Pancreas (tissue), 10 donors: ENCODE measurements around the gene RPTOR. TPM values are rescaled to one million over a fixed set of nuclear protein-coding genes. Genes with fewer than 3 reads are reported as not detected.

Experiments
- ATAC-seq, 4 donors: fragments of 200-7000 bp; cut with Tn5 transposase; one replicate each; pipeline versions ENCODE4 v1.8.0 to v1.9.1; 2020; ENCODE audit warnings: mild to moderate bottlenecking in 4 of 4, moderate library complexity in 4 of 4
- DNase-seq, 6 donors: peaks; one replicate each; pipeline ENCODE4 v3.0.0-alpha.2; 2020
- FAIRE-seq: peaks from 2 replicates; lab custom pipeline; 2012; peaks lifted over from hg19 to GRCh38; lab: Jason Lieb, UNC
- H3K27ac ChIP-seq, 4 donors: fragments of 200-600 bp; sonication (generic); 1 replicate in 3 of 4; 2 replicates in 1 of 4; pipeline versions ENCODE4 v1.5.0 to v1.8.0; 2020
- H3K27me3 ChIP-seq, 4 donors: fragments of 200-600 bp; one replicate each; pipeline ENCODE4 v1.8.0; 2021
- H3K36me3 ChIP-seq, 3 donors: fragments of 200-600 bp; sonication (generic) in 1 of 3; one replicate each; pipeline versions ENCODE4 v1.5.0 to v1.8.0; 2020 to 2021
- H3K4me1 ChIP-seq, 3 donors: fragments of 200-600 bp; one replicate each; pipeline ENCODE4 v1.8.0; 2021
- H3K4me3 ChIP-seq, 4 donors: fragments of 200-600 bp; sonication (generic) in 2 of 4; one replicate each; pipeline versions ENCODE4 v1.5.0 to v1.8.0; 2020 to 2021
- H3K9me3 ChIP-seq, 4 donors: fragments of 200-600 bp; one replicate each; pipeline ENCODE4 v1.8.0; 2021
- WGBS, 2 donors: extraction: QIAGEN DNeasy Blood & Tissue Kit; methylation state at CpG; one replicate each; pipeline ENCODE4 v1.1.7; 2013; 5-methylcytosine and 5-hydroxymethylcytosine counted together
- intact Hi-C, 3 donors: fragments of 100-400 bp; cut with DNase I; formaldehyde crosslinking; loops; one replicate each; pipeline versions ENCODE4 v1.11.1 to v1.14.2; 2022
- polyA plus RNA-seq, 2 donors: library from polyadenylated mRNA; stranded (reverse); fragments of 200-250 nt; gene quantifications; one replicate each; pipeline ENCODE4 v1.2.3, GENCODE V29; 2013
- total RNA-seq, 6 donors: library from RNA; stranded (reverse); fragmentation: NEBNext Ultra II Directional in 4 of 6; extraction: Animal tissue kit (Norgen Biotek cat#: 25700) in 4 of 6; gene quantifications; one replicate each; pipeline versions ENCODE4 v1.2.1 to v1.2.4, GENCODE V29; 2021 to 2023
- TF ChIP-seq, protein P1 (sequence below), 4 donors: fragments of 200-600 bp; sonication (generic) in 3 of 4; IDR thresholded peaks; one replicate each; pipeline versions ENCODE4 v1.5.0 to v1.8.0; 2021; ENCODE audit warnings: antibody characterized with exemption in 4 of 4
- donor health status: healthy with polysubstance abuse.
- donor health status: DM: no; HTN: no; CAD: no; lungs with moderate emphysema.
- donor health status: DM: no; HTN: no; CAD: no.
- donor health status: control.
- donor health status: control.
- donor health status: Bipolar disorder and iron deficiency.
- donor health status: DM: yes; HTN: yes; CAD: no.
- donor health status: DM: no; HTN: no; CAD: no.
- donor health status: DM: no; HTN: no; CAD: no.
- donor health status: DM: yes; HTN: yes; CAD: no.

RPTOR gene
- total and polyA plus RNA-seq, 8 donors = 5.0 to 18.9 (median 13.2) TPM

DNA sequence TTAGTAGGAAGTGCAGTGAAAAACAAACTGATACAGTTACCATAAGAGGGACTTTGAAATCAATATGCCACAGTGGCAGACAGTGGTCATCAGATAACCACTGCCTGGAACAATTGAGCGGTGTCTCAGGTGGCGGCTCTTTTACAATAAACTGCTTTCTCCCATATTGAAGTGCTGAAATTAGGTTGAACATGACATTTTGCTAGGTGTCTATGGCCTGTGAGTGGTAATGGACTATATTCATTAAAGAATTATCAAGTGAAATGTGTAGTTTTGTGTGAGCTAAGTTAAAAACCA lies 214.7 kb downstream of the RPTOR start:
- ATAC-seq (no peak), FAIRE-seq (no peak), DNase-seq (no peak)
- Histone ChIP-seq H3K9me3 (no peaks in the 10 kb centered on the region), H3K27ac (no peak overlapping the region), H3K27me3 (no peaks in the 10 kb centered on the region), H3K36me3 (peaks cover 0 to 5% (median 0%) of the 10 kb centered on the region in 3 donors), H3K4me1 (no peaks in the 10 kb centered on the region), H3K4me3 (no peak overlapping the region)
- 93 to 94% methylated on average over 2 of the region's 2 CpGs for WGBS, 2 donors
- intact Hi-C loops = no loop called here
- TF ChIP-seq, protein P1, sequence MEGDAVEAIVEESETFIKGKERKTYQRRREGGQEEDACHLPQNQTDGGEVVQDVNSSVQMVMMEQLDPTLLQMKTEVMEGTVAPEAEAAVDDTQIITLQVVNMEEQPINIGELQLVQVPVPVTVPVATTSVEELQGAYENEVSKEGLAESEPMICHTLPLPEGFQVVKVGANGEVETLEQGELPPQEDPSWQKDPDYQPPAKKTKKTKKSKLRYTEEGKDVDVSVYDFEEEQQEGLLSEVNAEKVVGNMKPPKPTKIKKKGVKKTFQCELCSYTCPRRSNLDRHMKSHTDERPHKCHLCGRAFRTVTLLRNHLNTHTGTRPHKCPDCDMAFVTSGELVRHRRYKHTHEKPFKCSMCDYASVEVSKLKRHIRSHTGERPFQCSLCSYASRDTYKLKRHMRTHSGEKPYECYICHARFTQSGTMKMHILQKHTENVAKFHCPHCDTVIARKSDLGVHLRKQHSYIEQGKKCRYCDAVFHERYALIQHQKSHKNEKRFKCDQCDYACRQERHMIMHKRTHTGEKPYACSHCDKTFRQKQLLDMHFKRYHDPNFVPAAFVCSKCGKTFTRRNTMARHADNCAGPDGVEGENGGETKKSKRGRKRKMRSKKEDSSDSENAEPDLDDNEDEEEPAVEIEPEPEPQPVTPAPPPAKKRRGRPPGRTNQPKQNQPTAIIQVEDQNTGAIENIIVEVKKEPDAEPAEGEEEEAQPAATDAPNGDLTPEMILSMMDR (IDR thresholded peaks at IDR 0.05) = no peak

DNA sequence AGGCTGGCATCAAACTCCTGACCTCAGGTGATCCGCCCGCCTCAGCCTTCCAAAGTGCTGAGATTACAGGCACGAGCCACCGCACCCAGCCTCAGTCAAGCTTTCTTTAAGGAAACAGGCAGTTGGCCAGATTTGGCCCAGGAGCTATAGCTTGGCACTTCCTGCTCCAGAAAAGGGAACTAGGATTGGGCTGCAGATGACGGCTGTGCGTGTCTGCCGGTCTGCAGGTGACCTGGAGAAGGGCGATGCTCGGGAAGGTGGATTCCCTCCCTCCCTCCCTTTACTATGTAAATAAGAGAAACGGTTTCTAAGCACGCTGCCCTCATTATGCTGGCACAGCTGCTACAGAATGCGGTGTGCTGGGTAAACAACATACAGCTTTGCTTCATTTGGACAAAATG lies 215.9 kb downstream of the RPTOR start:
- Histone ChIP-seq H3K36me3 (no peaks in the 10 kb centered on the region), H3K4me1 (no peaks in the 10 kb centered on the region), H3K27me3 (no peaks in the 10 kb centered on the region), H3K9me3 (no peaks in the 10 kb centered on the region), H3K4me3 (no peak overlapping the region), H3K27ac (no peak overlapping the region)
- WGBS, 2 donors = 53 to 58% methylated on average over 12 of the region's 12 CpGs
- TF ChIP-seq, protein P1 (IDR thresholded peaks at IDR 0.05) = no peak
- peak in 1 of 6 donors; percentile 12 for DNase-seq
- intact Hi-C loops = no loop called here
- peak in 3 of 4 donors; percentile 47 to 85 (median 75) for ATAC-seq
- no peak for FAIRE-seq

DNA sequence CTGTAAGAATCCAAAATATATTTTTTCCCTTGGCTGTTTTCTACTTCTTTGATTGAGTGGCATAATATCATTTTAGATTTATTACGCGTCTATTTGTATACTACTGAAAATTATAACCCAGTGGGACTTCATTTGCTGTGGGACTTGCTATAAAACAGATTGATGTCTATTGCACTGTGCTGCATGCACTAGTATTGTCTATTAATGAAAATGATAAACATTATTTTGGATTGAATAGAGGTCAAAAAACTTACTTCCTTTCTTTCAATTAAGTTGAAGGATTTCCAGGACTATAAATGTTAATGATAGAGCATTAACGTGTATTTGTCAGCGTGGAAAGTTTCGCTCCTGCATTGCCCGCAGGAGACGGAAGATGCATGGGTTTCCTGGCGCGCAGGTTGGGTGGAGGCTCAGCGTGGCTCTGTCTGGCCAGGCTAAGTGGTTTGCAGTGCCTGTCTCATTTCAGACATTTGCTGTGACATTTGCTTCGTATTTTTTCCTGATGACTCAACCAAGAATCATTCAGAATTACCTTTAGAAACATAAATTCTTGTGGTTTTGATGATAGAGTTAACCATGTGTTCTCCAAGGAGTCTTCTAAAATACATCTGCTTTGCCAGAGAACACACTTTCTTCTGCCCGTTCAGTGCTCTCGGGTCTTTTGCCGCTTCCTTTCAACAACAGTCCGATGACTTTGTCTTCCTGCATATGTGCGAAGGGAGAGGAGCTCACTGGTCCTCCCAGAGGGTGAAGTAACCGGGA lies 216.7 kb downstream of the RPTOR start:
- intact Hi-C loops = no loop called here
- WGBS, 2 donors = 86 to 94% methylated on average over 17 of the region's 17 CpGs
- H3K9me3 ChIP-seq = no peaks in the 10 kb centered on the region
- TF ChIP-seq, protein P1 (IDR thresholded peaks at IDR 0.05) = no peak
- DNase-seq (no peak), ATAC-seq (no peak), FAIRE-seq (no peak)
- H3K27ac ChIP-seq = no peak overlapping the region
- no peaks in the 10 kb centered on the region for H3K27me3 ChIP-seq
- no peaks in the 10 kb centered on the region for H3K4me1 ChIP-seq
- no peaks in the 10 kb centered on the region for H3K36me3 ChIP-seq
- no peak overlapping the region for H3K4me3 ChIP-seq

DNA sequence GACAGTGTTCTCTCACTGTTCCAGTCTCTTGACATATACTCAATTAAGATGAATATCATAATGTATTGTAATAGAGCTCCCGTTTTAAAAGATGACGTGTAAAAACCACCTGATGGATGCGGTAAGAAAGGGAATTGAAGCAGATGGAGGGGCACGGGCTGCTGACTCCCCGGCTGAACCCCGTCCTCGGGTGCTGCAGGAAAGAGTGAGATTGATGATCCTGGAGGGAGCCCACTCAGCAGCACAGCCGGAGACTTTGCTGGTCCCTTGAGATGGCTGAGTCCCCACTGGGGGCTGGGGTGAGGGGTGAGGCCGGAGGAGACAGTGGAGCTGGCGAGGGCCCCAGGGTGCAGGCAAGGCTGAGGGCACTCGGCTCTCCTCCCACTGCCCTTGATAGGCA lies 217.4 kb downstream of the RPTOR start:
- ATAC-seq (no peak), DNase-seq (no peak), FAIRE-seq (no peak)

More for the DNA sequence above, 217.4 kb downstream of the RPTOR start:
- TF ChIP-seq, protein P1 (IDR thresholded peaks at IDR 0.05) = no peak
- Histone ChIP-seq H3K36me3 (no peaks in the 10 kb centered on the region), H3K9me3 (no peaks in the 10 kb centered on the region), H3K27ac (no peak overlapping the region), H3K4me3 (no peak overlapping the region), H3K4me1 (no peaks in the 10 kb centered on the region), H3K27me3 (no peaks in the 10 kb centered on the region)
- intact Hi-C loops = no loop called here
- WGBS, 2 donors = 85 to 89% methylated on average over 11 of the region's 11 CpGs
